IPS-NIHi11 (cell line): ENCODE measurements around the gene KCNIP4.

ENCODE experiments used
- DNase-seq: peaks from one replicate; pipeline ENCODE4 v3.0.0; 2012; ENCODE audit warnings: mixed read lengths, low spot score

KCNIP4 gene

GRCh38 chr4:21845663-21846062, 102.9 kb downstream of the KCNIP4 start:
- no peak for DNase-seq

GRCh38 chr4:21835712-21836111, 112.9 kb downstream of the KCNIP4 start:
- no peak for DNase-seq

- no peak for DNase-seq
Measured at GRCh38 chr4:21830272-21830671, 118.3 kb downstream of the KCNIP4 start.

GRCh38 chr4:21827575-21827974, 121.0 kb downstream of the KCNIP4 start:
- DNase-seq: no peak

GRCh38 chr4:21826071-21826470, 122.5 kb downstream of the KCNIP4 start:
- no peak for DNase-seq

- no peak for DNase-seq
Measured at GRCh38 chr4:21819086-21819485, 129.5 kb downstream of the KCNIP4 start.

- no peak for DNase-seq
Measured at GRCh38 chr4:21815651-21816377, 132.8 kb downstream of the KCNIP4 start.

- no peak for DNase-seq
Measured at GRCh38 chr4:21811565-21811964, 137.0 kb downstream of the KCNIP4 start.

- DNase-seq: no peak
Measured at GRCh38 chr4:21806991-21807390, 141.6 kb downstream of the KCNIP4 start.

- no peak for DNase-seq
Measured at GRCh38 chr4:21802406-21802805, 146.2 kb downstream of the KCNIP4 start.

GRCh38 chr4:21801661-21802385, 146.7 kb downstream of the KCNIP4 start:
- no peak for DNase-seq

GRCh38 chr4:21795091-21795490, 153.5 kb downstream of the KCNIP4 start:
- no peak for DNase-seq

- no peak for DNase-seq
Measured at GRCh38 chr4:21792736-21793135, 155.8 kb downstream of the KCNIP4 start.

- DNase-seq: no peak
Measured at GRCh38 chr4:21790438-21791029, 158.0 kb downstream of the KCNIP4 start.

GRCh38 chr4:21780148-21780547, 168.4 kb downstream of the KCNIP4 start:
- DNase-seq: no peak

- no peak for DNase-seq
Measured at GRCh38 chr4:21778702-21779101, 169.9 kb downstream of the KCNIP4 start.

GRCh38 chr4:21775703-21776102, 172.9 kb downstream of the KCNIP4 start:
- no peak for DNase-seq

GRCh38 chr4:21769404-21770147, 179.0 kb downstream of the KCNIP4 start:
- DNase-seq: no peak

GRCh38 chr4:21768349-21769310, 179.9 kb downstream of the KCNIP4 start:
- DNase-seq: peak; percentile 33

GRCh38 chr4:21765810-21766407, 182.7 kb downstream of the KCNIP4 start:
- DNase-seq: peak; percentile 61

GRCh38 chr4:21763855-21764254, 184.7 kb downstream of the KCNIP4 start:
- DNase-seq: no peak
